Measurements from ENCODE around the gene KLHL5.

The KLHL5 gene

DNA sequence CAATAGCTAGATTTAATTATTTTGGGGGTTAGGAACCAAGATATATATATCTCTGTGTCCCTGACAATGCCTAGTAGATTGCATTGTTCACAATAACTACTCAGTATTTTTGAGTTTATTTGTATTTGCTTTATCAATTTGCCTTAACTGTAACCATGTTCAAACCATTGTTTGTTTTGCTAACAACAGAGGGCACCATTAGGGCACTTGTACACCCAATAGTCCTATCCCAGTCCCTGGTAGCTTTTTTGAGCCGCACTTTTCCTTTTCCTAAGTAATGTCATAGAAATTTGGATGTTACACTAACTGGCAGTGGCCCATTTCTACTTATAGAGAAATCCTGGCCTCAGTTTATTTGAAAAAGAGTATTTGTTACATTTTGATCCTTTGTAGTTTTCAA, 575 bp upstream of the KLHL5 start:
- no peak overlapping the region for H3K27ac ChIP-seq (ENCODE audit: low read length)
- H3K4me1 ChIP-seq (ENCODE audit: insufficient read depth, low read length), result no peaks in the 10 kb centered on the region
- H4K20me1 ChIP-seq (ENCODE audit: insufficient read depth, low read length), result peaks cover 11% of the 10 kb centered on the region; the same call in 1 of the 2 replicates
- H3K4me3 ChIP-seq (ENCODE audit: low read depth in 1 of 2, low read length in 2 of 2), result no peak overlapping the region
- ATAC-seq (ENCODE audit: insufficient read depth, low read depth), result no peak
- H2AFZ ChIP-seq (ENCODE audit: low read depth, low read length), result no peak overlapping the region
- H3K79me2 ChIP-seq (ENCODE audit: insufficient read depth, low read length), result peaks cover 16% of the 10 kb centered on the region
- H3K4me2 ChIP-seq (ENCODE audit: insufficient read depth, low read length), result no peak overlapping the region
- H3K9me3 ChIP-seq (ENCODE audit: insufficient read depth, low read length, severe bottlenecking), result no peaks in the 10 kb centered on the region
- no peaks in the 10 kb centered on the region for H3K27me3 ChIP-seq (ENCODE audit: insufficient read depth, low read length, poor library complexity)
- H3K9ac ChIP-seq (ENCODE audit: low read depth, low read length), result no peak overlapping the region
- no peaks in the 10 kb centered on the region for H3K36me3 ChIP-seq (ENCODE audit: insufficient read depth, low read length)
- TF ChIP-seq EZH2 (IDR thresholded peaks at IDR 0.05; ENCODE audit: borderline replicate concordance, low read depth, low read length, severe bottlenecking) (no peak), CTCF (IDR thresholded peaks at IDR 0.05; ENCODE audit: borderline replicate concordance, extremely low read depth, low read length, poor library complexity, severe bottlenecking) (peak; percentile 7)
- DNase-seq, result no peak

- H2AFZ ChIP-seq (ENCODE audit: low read depth, low read length), result no peak overlapping the region
Measured at GRCh38 chr4:39062770-39063097, 702 bp downstream of the KLHL5 start.

DNA sequence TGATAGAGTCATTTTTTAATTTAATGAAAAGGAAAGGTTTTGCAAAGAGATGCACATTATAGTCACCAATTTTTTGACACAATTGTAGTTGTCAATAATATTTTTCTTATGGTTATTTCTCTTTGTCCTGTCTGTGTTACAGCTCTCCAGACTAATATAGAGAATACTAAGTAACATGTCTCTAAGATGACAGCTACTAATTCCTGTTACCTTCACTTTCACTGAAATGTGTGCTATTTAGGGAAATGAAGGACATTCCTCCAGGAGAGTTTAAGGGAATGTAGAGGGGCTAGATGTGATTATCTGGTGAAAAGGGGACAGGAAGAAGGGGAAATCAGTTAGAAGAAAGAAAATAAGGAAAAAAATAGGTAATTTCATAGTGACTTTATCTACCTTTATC, 1.4 kb downstream of the KLHL5 start:
- peaks cover 10% of the 10 kb centered on the region for H3K79me2 ChIP-seq (ENCODE audit: insufficient read depth, low read length)
- no peak overlapping the region for H3K4me2 ChIP-seq (ENCODE audit: insufficient read depth, low read length)
- TF ChIP-seq CTCF (IDR thresholded peaks at IDR 0.05; ENCODE audit: borderline replicate concordance, extremely low read depth, low read length, poor library complexity, severe bottlenecking) (no peak), EZH2 (IDR thresholded peaks at IDR 0.05; ENCODE audit: borderline replicate concordance, low read depth, low read length, severe bottlenecking) (no peak)
- H3K9ac ChIP-seq (ENCODE audit: low read depth, low read length), result no peak overlapping the region
- H3K4me3 ChIP-seq (ENCODE audit: low read depth in 1 of 2, low read length in 2 of 2), result no peak overlapping the region
- no peak for DNase-seq
- H3K4me1 ChIP-seq (ENCODE audit: insufficient read depth, low read length), result no peaks in the 10 kb centered on the region
- no peak overlapping the region for H2AFZ ChIP-seq (ENCODE audit: low read depth, low read length)
- H3K9me3 ChIP-seq (ENCODE audit: insufficient read depth, low read length, severe bottlenecking), result no peaks in the 10 kb centered on the region
- no peak overlapping the region for H3K27ac ChIP-seq (ENCODE audit: low read length)
- H3K27me3 ChIP-seq (ENCODE audit: insufficient read depth, low read length, poor library complexity), result no peaks in the 10 kb centered on the region
- no peaks in the 10 kb centered on the region for H3K36me3 ChIP-seq (ENCODE audit: insufficient read depth, low read length)
- H4K20me1 ChIP-seq (ENCODE audit: insufficient read depth, low read length), result peaks cover 11% of the 10 kb centered on the region; the same call in 1 of the 2 replicates
- no peak for ATAC-seq (ENCODE audit: insufficient read depth, low read depth)

More at GRCh38 chr4:39062770-39063097, 702 bp downstream of the KLHL5 start:
- Histone ChIP-seq H3K4me1 (ENCODE audit: insufficient read depth, low read length) (no peaks in the 10 kb centered on the region), H3K4me2 (ENCODE audit: insufficient read depth, low read length) (no peak overlapping the region), H3K9me3 (ENCODE audit: insufficient read depth, low read length, severe bottlenecking) (no peaks in the 10 kb centered on the region), H3K36me3 (ENCODE audit: insufficient read depth, low read length) (no peaks in the 10 kb centered on the region), H3K27me3 (ENCODE audit: insufficient read depth, low read length, poor library complexity) (no peaks in the 10 kb centered on the region), H3K79me2 (ENCODE audit: insufficient read depth, low read length) (peaks cover 11% of the 10 kb centered on the region), H4K20me1 (ENCODE audit: insufficient read depth, low read length) (peaks cover 11% of the 10 kb centered on the region; the same call in 1 of the 2 replicates), H3K27ac (ENCODE audit: low read length) (no peak overlapping the region), H3K4me3 (ENCODE audit: low read depth in 1 of 2, low read length in 2 of 2) (no peak overlapping the region), H3K9ac (ENCODE audit: low read depth, low read length) (no peak overlapping the region)
- TF ChIP-seq CTCF (IDR thresholded peaks at IDR 0.05; ENCODE audit: borderline replicate concordance, extremely low read depth, low read length, poor library complexity, severe bottlenecking) (no peak), EZH2 (IDR thresholded peaks at IDR 0.05; ENCODE audit: borderline replicate concordance, low read depth, low read length, severe bottlenecking) (no peak)
- DNase-seq (no peak), ATAC-seq (ENCODE audit: insufficient read depth, low read depth) (no peak)

DNA sequence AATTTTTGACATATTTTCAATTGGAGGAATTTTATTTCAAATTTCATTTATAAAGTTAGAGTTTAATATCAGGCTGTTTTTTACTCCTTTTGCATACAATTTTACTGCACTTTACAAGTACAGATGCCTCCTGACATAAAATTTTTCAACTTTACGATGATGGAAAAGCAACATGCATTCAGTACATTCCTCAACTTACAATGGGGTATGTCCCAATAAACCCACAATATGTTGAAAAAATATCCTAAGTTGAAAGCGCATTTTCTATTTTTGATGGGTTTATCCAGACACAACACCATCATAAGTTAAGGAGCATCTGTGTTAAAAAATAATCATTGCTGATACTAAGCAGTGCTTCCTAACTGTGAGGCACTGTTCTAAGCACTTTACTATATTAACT, 4.3 kb downstream of the KLHL5 start:
- H3K79me2 ChIP-seq (ENCODE audit: insufficient read depth, low read length), result peaks cover 8% of the 10 kb centered on the region; the same call in 1 of the 2 replicates
- H3K9me3 ChIP-seq (ENCODE audit: insufficient read depth, low read length, severe bottlenecking), result no peaks in the 10 kb centered on the region
- H3K4me3 ChIP-seq (ENCODE audit: low read depth in 1 of 2, low read length in 2 of 2), result no peak overlapping the region
- DNase-seq (no peak), ATAC-seq (ENCODE audit: insufficient read depth, low read depth) (no peak)
- no peaks in the 10 kb centered on the region for H3K36me3 ChIP-seq (ENCODE audit: insufficient read depth, low read length)
- H3K4me1 ChIP-seq (ENCODE audit: insufficient read depth, low read length), result no peaks in the 10 kb centered on the region
- H2AFZ ChIP-seq (ENCODE audit: low read depth, low read length), result no peak overlapping the region
- no peaks in the 10 kb centered on the region for H3K27me3 ChIP-seq (ENCODE audit: insufficient read depth, low read length, poor library complexity)
- no peak for TF ChIP-seq EZH2 (IDR thresholded peaks at IDR 0.05; ENCODE audit: borderline replicate concordance, low read depth, low read length, severe bottlenecking)
- TF ChIP-seq CTCF (IDR thresholded peaks at IDR 0.05; ENCODE audit: borderline replicate concordance, extremely low read depth, low read length, poor library complexity, severe bottlenecking), result no peak
- H3K27ac ChIP-seq (ENCODE audit: low read length), result no peak overlapping the region
- H3K4me2 ChIP-seq (ENCODE audit: insufficient read depth, low read length), result no peak overlapping the region
- no peak overlapping the region for H3K9ac ChIP-seq (ENCODE audit: low read depth, low read length)
- peaks cover 14% of the 10 kb centered on the region; the same call in 1 of the 2 replicates for H4K20me1 ChIP-seq (ENCODE audit: insufficient read depth, low read length)

Data from DND-41 (cell line).